ENCODE measurements around the gene SURF2.

The SURF2 gene

DNA sequence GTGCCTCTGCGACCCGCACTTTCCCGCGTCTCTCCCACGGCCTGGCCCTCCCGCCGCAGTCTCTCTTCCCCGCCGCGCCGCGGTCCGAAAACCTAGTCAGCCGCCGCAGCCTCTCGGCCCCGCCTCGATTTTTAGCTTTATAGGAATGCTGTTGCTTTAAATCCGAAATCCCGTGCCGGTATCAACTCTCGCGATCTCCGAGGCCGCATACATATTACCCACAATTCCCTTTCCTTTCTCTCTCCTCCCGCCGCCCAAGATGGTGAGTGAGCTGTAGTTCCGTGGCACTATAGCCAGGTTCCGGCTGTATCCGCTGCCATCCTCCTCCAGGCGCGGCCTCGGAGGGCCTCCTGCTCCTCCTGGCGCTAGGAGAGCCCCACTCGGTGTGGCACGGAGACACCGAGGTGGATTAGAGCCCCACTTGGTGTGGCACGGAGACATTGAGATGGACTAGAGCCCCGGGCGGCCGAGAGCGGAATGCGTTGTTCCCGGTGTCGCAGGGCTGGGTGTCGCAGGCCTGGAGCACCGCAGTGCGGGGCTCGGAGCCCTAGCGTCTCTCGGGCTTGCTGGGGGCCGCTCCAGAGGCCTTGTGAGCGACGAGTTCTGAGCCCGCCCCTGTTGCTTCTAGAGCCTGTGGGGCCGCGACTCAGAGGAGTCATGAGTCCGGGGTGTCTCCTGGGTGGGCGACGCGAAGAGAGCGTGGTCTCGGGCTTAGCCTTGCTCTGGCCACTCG is 8.2 kb upstream of the SURF2 start, which contains the start of the genes MED22 and RPL7A:
TSS of gene MED22 (minus strand) at position 147 of the 733 bp plus-strand sequence. CDS start 1,469 bp downstream, outside the sequence.
TSS of gene RPL7A (plus strand) at position 234 of the 733 bp plus-strand sequence. CDS start at position 260, 26 bp downstream.
- in situ Hi-C loops (cut with MboI; ENCODE audit: low sequenced_read_pairs, unreplicated experiment), result no loop called here
- TF ChIP-seq, protein P1, sequence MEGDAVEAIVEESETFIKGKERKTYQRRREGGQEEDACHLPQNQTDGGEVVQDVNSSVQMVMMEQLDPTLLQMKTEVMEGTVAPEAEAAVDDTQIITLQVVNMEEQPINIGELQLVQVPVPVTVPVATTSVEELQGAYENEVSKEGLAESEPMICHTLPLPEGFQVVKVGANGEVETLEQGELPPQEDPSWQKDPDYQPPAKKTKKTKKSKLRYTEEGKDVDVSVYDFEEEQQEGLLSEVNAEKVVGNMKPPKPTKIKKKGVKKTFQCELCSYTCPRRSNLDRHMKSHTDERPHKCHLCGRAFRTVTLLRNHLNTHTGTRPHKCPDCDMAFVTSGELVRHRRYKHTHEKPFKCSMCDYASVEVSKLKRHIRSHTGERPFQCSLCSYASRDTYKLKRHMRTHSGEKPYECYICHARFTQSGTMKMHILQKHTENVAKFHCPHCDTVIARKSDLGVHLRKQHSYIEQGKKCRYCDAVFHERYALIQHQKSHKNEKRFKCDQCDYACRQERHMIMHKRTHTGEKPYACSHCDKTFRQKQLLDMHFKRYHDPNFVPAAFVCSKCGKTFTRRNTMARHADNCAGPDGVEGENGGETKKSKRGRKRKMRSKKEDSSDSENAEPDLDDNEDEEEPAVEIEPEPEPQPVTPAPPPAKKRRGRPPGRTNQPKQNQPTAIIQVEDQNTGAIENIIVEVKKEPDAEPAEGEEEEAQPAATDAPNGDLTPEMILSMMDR (IDR thresholded peaks at IDR 0.05; ENCODE audit: borderline replicate concordance, control extremely low read depth, extremely low read depth, insufficient read depth, missing control alignments), result no peak
- peak; percentile 96 for DNase-seq (ENCODE audit: low spot score)

DNA sequence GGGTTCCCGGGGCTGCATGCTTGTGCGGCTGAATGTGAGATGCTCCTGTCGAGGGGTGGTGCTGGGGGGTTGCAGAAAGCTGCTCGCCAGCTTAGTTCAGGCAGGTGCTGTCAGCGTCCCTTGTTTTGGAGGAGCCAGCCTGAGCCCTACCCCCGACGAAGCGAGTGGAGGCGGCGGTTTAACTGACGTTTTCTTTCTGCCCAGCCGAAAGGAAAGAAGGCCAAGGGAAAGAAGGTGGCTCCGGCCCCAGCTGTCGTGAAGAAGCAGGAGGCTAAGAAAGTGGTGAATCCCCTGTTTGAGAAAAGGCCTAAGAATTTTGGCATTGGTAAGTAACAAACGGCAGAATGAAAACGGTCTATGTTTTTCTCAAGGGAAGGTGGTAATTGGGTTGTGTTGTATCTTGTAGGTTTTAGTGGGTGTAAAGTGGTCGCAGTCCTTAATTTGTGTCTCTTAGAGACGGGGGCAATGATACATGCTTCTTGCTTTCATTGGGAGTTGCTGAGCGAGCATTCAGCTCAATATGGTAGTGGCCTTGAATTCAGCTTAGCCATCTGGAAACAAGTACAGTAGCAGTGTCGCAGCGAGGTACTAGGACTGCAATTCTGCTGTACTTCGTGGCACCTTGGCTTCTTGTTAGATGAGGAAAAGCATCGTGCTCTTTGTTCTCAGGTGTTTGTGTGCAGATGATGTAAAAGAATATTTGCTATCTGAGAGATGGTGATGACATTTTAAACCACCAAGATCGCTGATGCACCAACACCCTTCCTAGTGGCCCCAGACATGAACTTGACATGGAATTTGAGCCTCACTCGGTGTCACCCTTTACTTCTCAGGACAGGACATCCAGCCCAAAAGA is 7.4 kb upstream of the SURF2 start:
- no peak for DNase-seq (ENCODE audit: low spot score)
- in situ Hi-C loops (cut with MboI; ENCODE audit: low sequenced_read_pairs, unreplicated experiment), result no loop called here

DNA sequence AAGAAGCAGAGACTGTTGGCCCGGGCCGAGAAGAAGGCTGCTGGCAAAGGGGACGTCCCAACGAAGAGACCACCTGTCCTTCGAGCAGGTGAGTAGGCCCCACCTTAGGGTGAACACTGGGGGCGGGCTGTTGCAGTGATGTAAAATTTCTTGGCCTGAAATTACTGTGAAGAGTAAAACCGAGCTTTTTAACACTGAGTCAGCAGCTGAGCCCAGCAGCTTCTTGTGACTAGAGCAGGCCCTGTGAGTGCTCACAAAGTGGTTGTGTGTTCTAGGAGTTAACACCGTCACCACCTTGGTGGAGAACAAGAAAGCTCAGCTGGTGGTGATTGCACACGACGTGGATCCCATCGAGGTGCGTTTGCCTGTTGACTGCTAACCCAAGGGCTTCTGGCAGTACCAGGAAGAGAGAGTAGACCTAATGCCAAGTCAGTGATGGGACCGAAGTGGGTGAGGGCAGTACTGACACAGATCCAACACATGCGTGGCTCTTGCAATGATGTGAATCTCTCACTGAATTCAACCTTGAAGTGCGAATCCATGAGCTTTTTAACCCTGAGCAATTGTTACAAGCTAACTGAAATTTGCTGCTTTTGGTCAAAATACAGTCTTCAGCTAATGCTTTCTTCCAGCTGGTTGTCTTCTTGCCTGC is 6.3 kb upstream of the SURF2 start:
- in situ Hi-C loops (cut with MboI; ENCODE audit: low sequenced_read_pairs, unreplicated experiment), result no loop called here
- TF ChIP-seq, protein P1 (IDR thresholded peaks at IDR 0.05; ENCODE audit: borderline replicate concordance, control extremely low read depth, extremely low read depth, insufficient read depth, missing control alignments), result no peak
- DNase-seq (ENCODE audit: low spot score), result no peak

More for the DNA sequence above, 7.4 kb upstream of the SURF2 start:
- TF ChIP-seq, protein P1 (IDR thresholded peaks at IDR 0.05; ENCODE audit: borderline replicate concordance, control extremely low read depth, extremely low read depth, insufficient read depth, missing control alignments), result no peak

DNA sequence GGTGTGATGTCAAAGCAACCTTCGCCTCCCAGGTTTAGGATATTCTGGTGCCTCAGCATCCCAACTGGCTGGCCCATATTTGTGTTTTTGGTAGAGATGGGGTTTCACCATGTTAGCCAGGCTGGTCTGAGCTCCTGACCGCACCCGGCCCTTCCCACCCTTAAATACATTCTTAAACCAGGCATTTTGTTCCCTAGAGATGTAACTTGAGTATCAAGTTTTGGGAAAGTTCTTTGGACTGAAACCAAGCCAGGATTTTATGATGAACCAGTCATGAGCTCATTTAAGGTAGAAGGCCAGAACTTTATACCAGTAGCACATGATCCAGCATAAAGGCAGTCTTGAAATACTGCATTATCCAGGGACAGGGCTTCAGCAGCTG is 4.8 kb upstream of the SURF2 start:
- TF ChIP-seq, protein P1 (IDR thresholded peaks at IDR 0.05; ENCODE audit: borderline replicate concordance, control extremely low read depth, extremely low read depth, insufficient read depth, missing control alignments), result no peak
- DNase-seq (ENCODE audit: low spot score), result no peak
- in situ Hi-C loops (cut with MboI; ENCODE audit: low sequenced_read_pairs, unreplicated experiment), result no loop called here

DNA sequence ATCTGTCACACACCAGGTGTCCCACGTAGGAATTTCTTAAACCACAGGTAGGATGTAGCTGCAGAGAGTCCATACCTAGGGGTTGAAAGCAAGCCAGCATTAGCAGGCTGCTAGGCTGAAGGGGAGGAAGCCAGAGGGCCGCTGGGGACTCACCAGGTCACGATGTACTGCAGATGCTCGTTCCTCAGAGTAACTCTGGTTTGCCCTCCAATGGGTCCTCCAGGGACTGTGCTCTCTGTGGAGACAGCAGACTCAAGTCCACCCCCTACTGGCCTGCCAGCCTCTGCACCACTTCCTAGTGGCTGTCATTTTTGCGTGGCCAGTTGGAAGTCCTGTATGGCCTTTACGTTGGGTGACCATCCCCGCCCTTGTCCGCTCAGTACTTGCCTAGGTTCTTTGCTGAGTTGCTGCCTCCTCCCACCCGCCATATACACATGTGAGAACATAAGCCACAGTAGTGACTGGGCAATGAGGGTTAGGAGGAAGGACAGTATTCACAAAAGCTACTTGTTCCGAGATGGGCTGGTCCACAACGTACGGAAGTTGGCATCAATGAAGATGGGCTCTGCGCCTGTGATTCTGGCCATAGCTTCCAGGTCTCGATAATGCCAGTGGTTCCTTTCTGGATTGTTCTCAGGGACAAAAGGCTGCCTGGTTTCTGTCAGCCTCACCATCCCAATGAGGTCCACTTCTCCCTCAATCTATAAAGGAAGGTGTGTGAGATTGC is 4.3 kb upstream of the SURF2 start:
- TF ChIP-seq, protein P1 (IDR thresholded peaks at IDR 0.05; ENCODE audit: borderline replicate concordance, control extremely low read depth, extremely low read depth, insufficient read depth, missing control alignments), result peak; percentile 41
- in situ Hi-C loops (cut with MboI; ENCODE audit: low sequenced_read_pairs, unreplicated experiment), result no loop called here
- DNase-seq (ENCODE audit: low spot score), result peak; percentile 62

Data from GM13976 (cell line).